MM.1S (cell line): ENCODE measurements around the gene EGFLAM.

Experiments used
- DNase-seq: peaks from one replicate; pipeline ENCODE4 v3.0.0-alpha.2; 2015
- H2AFZ ChIP-seq: fragments of 300-600 bp; sonication (generic); 2 replicates; pipeline ENCODE4 v1.6.0; 2016; ENCODE audit warnings: antibody characterized with exemption, low read length
- H3F3A ChIP-seq: fragments of 300-600 bp; sonication (generic); 2 replicates; pipeline ENCODE4 v1.6.1; 2016; ENCODE audit warnings: mild to moderate bottlenecking, antibody characterized with exemption, low read length, moderate library complexity, mixed read lengths; ENCODE audit not compliant: insufficient read depth
- H3K27ac ChIP-seq: fragments of 300-600 bp; sonication (generic); 2 replicates; pipeline ENCODE4 v1.5.1; 2016; ENCODE audit warnings: mild to moderate bottlenecking, low read length
- H3K27me3 ChIP-seq: fragments of 300-600 bp; sonication (generic); replicated peaks from 2 replicates; pipeline ENCODE4 v1.6.0; 2016; ENCODE audit warnings: low read length; ENCODE audit not compliant: insufficient read depth
- H3K36me3 ChIP-seq: fragments of 300-600 bp; sonication (generic); replicated peaks from 2 replicates; pipeline ENCODE4 v1.6.1; 2016; ENCODE audit warnings: mild to moderate bottlenecking, low read length, mixed read lengths; ENCODE audit not compliant: insufficient read depth
- H3K4me1 ChIP-seq: fragments of 300-600 bp; sonication (generic); 2 replicates; pipeline ENCODE4 v1.6.1; 2016; ENCODE audit warnings: low read length, mixed read lengths
- H3K4me2 ChIP-seq: fragments of 300-600 bp; sonication (generic); 2 replicates; pipeline ENCODE4 v1.6.0; 2016; ENCODE audit warnings: low read depth, low read length
- H3K4me3 ChIP-seq: fragments of 300-600 bp; sonication (generic); 2 replicates; pipeline ENCODE4 v1.5.1; 2016; ENCODE audit warnings: low read length, mixed read lengths
- H3K79me2 ChIP-seq: fragments of 300-600 bp; sonication (generic); 2 replicates; pipeline ENCODE4 v1.6.1; 2016; ENCODE audit warnings: mixed run types, low read length, mixed read lengths
- H3K9ac ChIP-seq: fragments of 300-600 bp; sonication (generic); 2 replicates; pipeline ENCODE4 v1.6.1; 2016; ENCODE audit warnings: low read length, mixed read lengths
- H3K9me2 ChIP-seq: fragments of 300-600 bp; sonication (generic); replicated peaks from 2 replicates; pipeline ENCODE4 v1.6.1; 2016; ENCODE audit warnings: mild to moderate bottlenecking, low read length, mixed read lengths; ENCODE audit not compliant: insufficient read depth
- H3K9me3 ChIP-seq: fragments of 300-600 bp; sonication (generic); replicated peaks from 2 replicates; pipeline ENCODE4 v1.6.1; 2016; ENCODE audit warnings: mild to moderate bottlenecking, low read length, mixed read lengths; ENCODE audit not compliant: insufficient read depth
- H4K20me1 ChIP-seq: fragments of 300-600 bp; sonication (generic); 2 replicates; pipeline ENCODE4 v1.6.1; 2016; ENCODE audit warnings: mild to moderate bottlenecking, low read length, moderate library complexity, mixed read lengths; ENCODE audit not compliant: insufficient read depth
- EZH2 ChIP-seq: fragments of 300-600 bp; sonication (generic); optimal IDR thresholded peaks from 2 replicates; pipeline ENCODE3; 2017; ENCODE audit warnings: low read depth, mild to moderate bottlenecking, antibody characterized with exemption, low read length, mixed read lengths
- EZH2phosphoT487 ChIP-seq: fragments of 300-600 bp; sonication (generic); IDR thresholded peaks from 2 replicates; pipeline ENCODE4 v1.6.1; 2018; ENCODE audit warnings: antibody characterized with exemption, low read length
- TF ChIP-seq, protein P1 (sequence below): fragments of 300-600 bp; sonication (generic); IDR thresholded peaks from 2 replicates; pipeline ENCODE4 v1.5.1; 2016; ENCODE audit warnings: antibody characterized with exemption, low read length, mixed read lengths

Gene EGFLAM

GRCh38 chr5:38338455-38338854 lies 80.1 kb downstream of the EGFLAM start:
- Histone ChIP-seq H3K4me1 (no peaks in the 10 kb centered on the region), H3K79me2 (no peaks in the 10 kb centered on the region), H3K27me3 (no peaks in the 10 kb centered on the region), H3K4me3 (no peak overlapping the region), H4K20me1 (no peaks in the 10 kb centered on the region), H3F3A (no peaks in the 10 kb centered on the region), H3K27ac (no peak overlapping the region), H3K9me2 (no peaks in the 10 kb centered on the region), H3K4me2 (no peak overlapping the region), H3K36me3 (no peaks in the 10 kb centered on the region), H3K9me3 (no peaks in the 10 kb centered on the region), H3K9ac (no peak overlapping the region), H2AFZ (no peak overlapping the region)
- TF ChIP-seq EZH2phosphoT487 = no peak
- TF ChIP-seq, protein P1, sequence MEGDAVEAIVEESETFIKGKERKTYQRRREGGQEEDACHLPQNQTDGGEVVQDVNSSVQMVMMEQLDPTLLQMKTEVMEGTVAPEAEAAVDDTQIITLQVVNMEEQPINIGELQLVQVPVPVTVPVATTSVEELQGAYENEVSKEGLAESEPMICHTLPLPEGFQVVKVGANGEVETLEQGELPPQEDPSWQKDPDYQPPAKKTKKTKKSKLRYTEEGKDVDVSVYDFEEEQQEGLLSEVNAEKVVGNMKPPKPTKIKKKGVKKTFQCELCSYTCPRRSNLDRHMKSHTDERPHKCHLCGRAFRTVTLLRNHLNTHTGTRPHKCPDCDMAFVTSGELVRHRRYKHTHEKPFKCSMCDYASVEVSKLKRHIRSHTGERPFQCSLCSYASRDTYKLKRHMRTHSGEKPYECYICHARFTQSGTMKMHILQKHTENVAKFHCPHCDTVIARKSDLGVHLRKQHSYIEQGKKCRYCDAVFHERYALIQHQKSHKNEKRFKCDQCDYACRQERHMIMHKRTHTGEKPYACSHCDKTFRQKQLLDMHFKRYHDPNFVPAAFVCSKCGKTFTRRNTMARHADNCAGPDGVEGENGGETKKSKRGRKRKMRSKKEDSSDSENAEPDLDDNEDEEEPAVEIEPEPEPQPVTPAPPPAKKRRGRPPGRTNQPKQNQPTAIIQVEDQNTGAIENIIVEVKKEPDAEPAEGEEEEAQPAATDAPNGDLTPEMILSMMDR = no peak
- TF ChIP-seq EZH2 = no peak
- no peak for DNase-seq

DNA sequence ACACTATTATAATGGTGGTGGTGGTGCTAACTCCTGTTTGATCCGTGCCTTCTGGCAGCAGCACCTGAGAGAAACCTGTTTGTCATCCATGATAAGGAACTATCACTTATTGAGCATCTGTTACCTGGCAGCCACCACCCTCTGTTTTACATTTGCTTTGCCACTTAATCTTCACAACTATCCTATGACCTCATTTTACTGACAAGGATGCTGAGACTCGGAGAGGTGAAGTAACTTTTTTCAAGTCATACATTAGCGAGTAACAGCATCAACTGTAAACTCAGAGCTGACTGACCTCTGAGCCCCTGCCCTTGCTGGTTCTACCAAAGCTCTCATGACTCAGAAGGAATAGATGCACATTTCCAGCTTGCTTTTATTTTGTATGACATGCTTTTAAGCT lies 81.1 kb downstream of the EGFLAM start:
- Histone ChIP-seq H2AFZ (no peak overlapping the region), H3K4me1 (no peaks in the 10 kb centered on the region), H3K79me2 (no peaks in the 10 kb centered on the region), H3K9ac (no peak overlapping the region), H3K4me3 (no peak overlapping the region), H3K36me3 (no peaks in the 10 kb centered on the region), H3K27ac (no peak overlapping the region), H3K4me2 (no peak overlapping the region), H4K20me1 (no peaks in the 10 kb centered on the region), H3K27me3 (no peaks in the 10 kb centered on the region), H3K9me3 (no peaks in the 10 kb centered on the region), H3K9me2 (no peaks in the 10 kb centered on the region), H3F3A (no peaks in the 10 kb centered on the region)
- DNase-seq = no peak
- TF ChIP-seq, protein P1 = no peak
- TF ChIP-seq EZH2phosphoT487 (no peak), EZH2 (no peak)

- Histone ChIP-seq H3K27me3 (no peaks in the 10 kb centered on the region), H4K20me1 (no peaks in the 10 kb centered on the region), H3K4me3 (no peak overlapping the region), H3K36me3 (no peaks in the 10 kb centered on the region), H3K9me2 (no peaks in the 10 kb centered on the region), H2AFZ (no peak overlapping the region), H3K4me1 (no peaks in the 10 kb centered on the region), H3K9ac (no peak overlapping the region), H3K9me3 (no peaks in the 10 kb centered on the region), H3K79me2 (no peaks in the 10 kb centered on the region), H3F3A (no peaks in the 10 kb centered on the region), H3K4me2 (no peak overlapping the region), H3K27ac (no peak overlapping the region)
- TF ChIP-seq, protein P1 = no peak
- TF ChIP-seq EZH2phosphoT487 (no peak), EZH2 (no peak)
- no peak for DNase-seq
These were observed 82.7 kb downstream of the EGFLAM start for GRCh38 chr5:38341056-38341455.

DNA sequence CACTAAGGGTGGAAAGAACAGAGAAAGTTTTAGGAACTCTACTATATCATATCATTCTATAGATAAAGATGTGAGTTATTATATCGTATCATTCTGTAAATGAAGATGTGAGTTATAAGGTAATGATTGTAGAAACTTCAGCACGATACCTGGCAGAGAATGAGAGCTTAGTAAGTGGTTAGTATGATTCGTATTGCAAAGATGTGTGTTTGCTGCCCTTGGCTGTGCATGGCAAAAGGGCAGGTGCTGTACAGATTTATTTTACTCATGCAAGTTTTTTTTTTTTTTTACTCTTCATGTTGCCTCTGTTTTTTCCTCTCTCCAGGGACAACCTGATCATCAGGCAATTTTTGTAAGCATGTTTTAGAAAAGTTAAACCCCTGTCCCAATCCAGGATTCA lies 83.3 kb downstream of the EGFLAM start:
- H3K79me2 ChIP-seq = no peaks in the 10 kb centered on the region
- no peaks in the 10 kb centered on the region for H3K27me3 ChIP-seq
- no peak for DNase-seq
- H3K9me2 ChIP-seq = no peaks in the 10 kb centered on the region
- H4K20me1 ChIP-seq = no peaks in the 10 kb centered on the region
- H3K27ac ChIP-seq = no peak overlapping the region
- TF ChIP-seq EZH2 = no peak
- TF ChIP-seq EZH2phosphoT487 = no peak
- TF ChIP-seq, protein P1 = no peak
- no peaks in the 10 kb centered on the region for H3K36me3 ChIP-seq
- H3K4me3 ChIP-seq = no peak overlapping the region
- no peaks in the 10 kb centered on the region for H3K9me3 ChIP-seq
- no peak overlapping the region for H2AFZ ChIP-seq
- no peaks in the 10 kb centered on the region for H3K4me1 ChIP-seq
- no peak overlapping the region for H3K4me2 ChIP-seq
- no peak overlapping the region for H3K9ac ChIP-seq
- no peaks in the 10 kb centered on the region for H3F3A ChIP-seq
